B cell (primary cell): ENCODE measurements around the gene TMEM209.

ENCODE experiments used
- EZH2 ChIP-seq: IDR thresholded peaks from 2 replicates; pipeline ENCODE4 v1.6.1; 2012; ENCODE audit warnings: borderline replicate concordance, low read depth, mild to moderate bottlenecking, moderate library complexity, low read length; ENCODE audit not compliant: insufficient read depth, poor library complexity, severe bottlenecking
- TF ChIP-seq, protein P1 (sequence below): fragments of 200-600 bp; IDR thresholded peaks from one replicate; pipeline ENCODE4 v1.8.0; 2022; ENCODE audit warnings: antibody characterized with exemption, mild to moderate bottlenecking

DNA sequence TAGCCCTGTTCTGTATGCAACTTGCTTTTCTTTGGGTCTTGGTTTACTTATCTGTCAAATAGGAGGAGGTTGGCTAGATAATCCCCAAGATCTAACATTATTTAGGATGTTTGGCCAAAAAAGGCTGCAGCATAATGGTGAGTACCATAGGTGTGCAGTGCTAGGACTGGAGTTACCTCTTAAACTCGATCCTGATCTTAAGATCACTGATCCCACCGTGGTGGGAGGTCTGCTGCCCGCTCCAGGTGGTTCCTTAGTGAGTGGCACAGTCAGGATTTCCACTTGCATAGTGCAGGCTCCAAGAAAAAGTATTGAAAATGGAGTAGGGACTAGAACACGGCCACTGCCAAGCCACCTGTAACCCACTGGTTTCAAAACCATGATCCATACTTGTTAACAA is 68.0 kb downstream of the TMEM209 start:
- TF ChIP-seq, protein P1, sequence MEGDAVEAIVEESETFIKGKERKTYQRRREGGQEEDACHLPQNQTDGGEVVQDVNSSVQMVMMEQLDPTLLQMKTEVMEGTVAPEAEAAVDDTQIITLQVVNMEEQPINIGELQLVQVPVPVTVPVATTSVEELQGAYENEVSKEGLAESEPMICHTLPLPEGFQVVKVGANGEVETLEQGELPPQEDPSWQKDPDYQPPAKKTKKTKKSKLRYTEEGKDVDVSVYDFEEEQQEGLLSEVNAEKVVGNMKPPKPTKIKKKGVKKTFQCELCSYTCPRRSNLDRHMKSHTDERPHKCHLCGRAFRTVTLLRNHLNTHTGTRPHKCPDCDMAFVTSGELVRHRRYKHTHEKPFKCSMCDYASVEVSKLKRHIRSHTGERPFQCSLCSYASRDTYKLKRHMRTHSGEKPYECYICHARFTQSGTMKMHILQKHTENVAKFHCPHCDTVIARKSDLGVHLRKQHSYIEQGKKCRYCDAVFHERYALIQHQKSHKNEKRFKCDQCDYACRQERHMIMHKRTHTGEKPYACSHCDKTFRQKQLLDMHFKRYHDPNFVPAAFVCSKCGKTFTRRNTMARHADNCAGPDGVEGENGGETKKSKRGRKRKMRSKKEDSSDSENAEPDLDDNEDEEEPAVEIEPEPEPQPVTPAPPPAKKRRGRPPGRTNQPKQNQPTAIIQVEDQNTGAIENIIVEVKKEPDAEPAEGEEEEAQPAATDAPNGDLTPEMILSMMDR = no peak
- TF ChIP-seq EZH2 = no peak
